Fibroblast of mammary gland (primary cell): Measurements from ENCODE around the gene CERS6.

ENCODE experiments used
- DNase-seq: peaks from one replicate; pipeline ENCODE4 v3.0.0-alpha.2; 2010; ENCODE audit warnings: low read depth
- H3K4me3 ChIP-seq: 2 replicates; pipeline ENCODE4 v1.5.1; 2011; ENCODE audit warnings: low read depth, mild to moderate bottlenecking, low read length, moderate library complexity; ENCODE audit not compliant: control insufficient read depth
- CTCF ChIP-seq: conservative IDR thresholded peaks from 2 replicates; pipeline ENCODE4 v1.5.1; 2011; ENCODE audit warnings: low read depth, low read length, inconsistent platforms; ENCODE audit not compliant: control insufficient read depth, insufficient read depth

The CERS6 gene

GRCh38 chr2:168692132-168692744 is 236.2 kb downstream of the CERS6 start:
- H3K4me3 ChIP-seq = no peak overlapping the region
- TF ChIP-seq CTCF = no peak
- no peak for DNase-seq

DNA sequence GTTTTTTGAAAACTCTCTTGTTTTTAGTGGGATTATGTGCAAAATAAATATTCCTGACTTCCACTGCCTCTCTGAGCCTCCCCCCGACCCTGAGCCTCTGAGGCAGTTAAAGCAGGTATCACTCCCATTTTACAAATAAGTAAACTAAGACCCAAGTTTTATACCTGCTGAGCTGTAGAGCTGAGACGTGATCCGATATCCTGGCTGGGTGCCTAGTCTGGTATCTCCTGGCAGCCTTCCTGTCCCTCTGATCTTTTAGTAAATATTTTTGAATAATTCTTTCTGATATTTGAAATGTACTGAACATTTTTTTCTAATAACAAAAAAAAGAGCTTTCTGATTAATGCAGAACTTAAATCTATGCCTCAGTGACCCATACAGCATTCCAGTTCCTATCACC is 238.1 kb downstream of the CERS6 start:
- H3K4me3 ChIP-seq = no peak overlapping the region
- no peak for DNase-seq
- TF ChIP-seq CTCF = no peak

GRCh38 chr2:168694866-168695265 is 238.8 kb downstream of the CERS6 start:
- H3K4me3 ChIP-seq = no peak overlapping the region
- DNase-seq = no peak
- no peak for TF ChIP-seq CTCF

- H3K4me3 ChIP-seq = no peak overlapping the region
- DNase-seq = peak; percentile 11
- no peak for TF ChIP-seq CTCF
These were observed 241.6 kb downstream of the CERS6 start for GRCh38 chr2:168697668-168698121.

- no peak overlapping the region for H3K4me3 ChIP-seq
- DNase-seq = no peak
- no peak for TF ChIP-seq CTCF
These were observed 242.9 kb downstream of the CERS6 start for GRCh38 chr2:168698969-168699368.

DNA sequence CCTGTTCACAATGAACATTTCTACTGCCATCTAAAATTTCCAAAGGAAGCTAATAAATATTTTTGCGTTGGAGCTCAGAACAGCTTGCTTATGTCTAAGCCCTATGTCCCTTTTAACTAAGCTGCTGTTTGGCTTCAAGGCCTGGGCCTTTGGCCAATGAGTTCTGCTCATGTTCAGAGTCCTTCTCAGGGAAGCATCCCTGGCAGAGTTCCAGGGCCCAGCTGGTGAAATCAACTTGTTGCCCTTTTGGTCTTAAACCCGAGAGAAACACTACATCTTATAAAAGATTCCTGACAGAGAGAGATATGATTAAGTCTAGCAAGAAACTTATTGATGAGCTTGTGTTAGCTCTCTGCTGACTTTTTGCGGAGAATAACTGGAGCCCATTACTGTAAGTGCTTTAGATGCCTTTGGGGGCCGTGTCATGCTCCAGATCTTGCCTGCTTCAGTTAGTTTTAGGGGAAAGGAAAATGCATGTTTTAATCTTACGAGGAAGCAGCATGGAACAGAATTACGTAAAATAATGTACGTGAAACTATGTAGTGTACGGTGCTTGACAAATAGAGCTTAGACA is 243.9 kb downstream of the CERS6 start:
- no peak overlapping the region for H3K4me3 ChIP-seq
- no peak for TF ChIP-seq CTCF
- peak; percentile 78 for DNase-seq
